ENCODE data around the gene ELOVL4.

- TF ChIP-seq CTCF (IDR thresholded peaks at IDR 0.05) (no peak), POLR2A (IDR thresholded peaks at IDR 0.05) (no peak)
Observed at GRCh38 chr6:79967178-79967577, 19.8 kb upstream of the ELOVL4 start.

All from thyroid gland (tissue), 4 donors.